Osteoblast (primary cell): ENCODE data around the gene RAB25. TPM values are rescaled to one million over a fixed set of nuclear protein-coding genes. Genes with fewer than 3 reads are reported as not detected.

Experiments used
- DNase-seq: peaks from one replicate; pipeline ENCODE4 v3.0.0; 2011; ENCODE audit warnings: low spot score, mixed read lengths; ENCODE audit not compliant: insufficient read length; ENCODE audit errors: missing footprints
- H2AFZ ChIP-seq: 2 replicates; pipeline ENCODE4 v1.6.0; 2011; ENCODE audit warnings: mild to moderate bottlenecking, low read length
- H3K27ac ChIP-seq: 2 replicates; pipeline ENCODE4 v1.5.1; 2011; ENCODE audit warnings: mild to moderate bottlenecking, low read depth, low read length, moderate library complexity
- H3K27me3 ChIP-seq: 2 replicates; pipeline ENCODE4 v1.6.0; 2012; ENCODE audit warnings: mild to moderate bottlenecking, control low read depth, inconsistent platforms, low read length, moderate library complexity; ENCODE audit not compliant: insufficient read depth
- H3K36me3 ChIP-seq: 2 replicates; pipeline ENCODE4 v1.5.1; 2011; ENCODE audit warnings: mild to moderate bottlenecking, low read length, control low read depth, moderate library complexity; ENCODE audit not compliant: insufficient read depth
- H3K4me1 ChIP-seq: 2 replicates; pipeline ENCODE4 v1.5.1; 2011; ENCODE audit warnings: mild to moderate bottlenecking, low read length, control low read depth, moderate library complexity; ENCODE audit not compliant: insufficient read depth
- H3K4me2 ChIP-seq: 2 replicates; pipeline ENCODE4 v1.6.0; 2011; ENCODE audit warnings: mild to moderate bottlenecking, low read length; ENCODE audit not compliant: insufficient read depth
- H3K4me3 ChIP-seq: fragments of 200-600 bp; sonication (generic); 3 replicates; pipeline ENCODE4 v1.5.1; 2012; ENCODE audit warnings: mild to moderate bottlenecking, low read length, inconsistent platforms; ENCODE audit not compliant: insufficient read depth
- H3K79me2 ChIP-seq: 2 replicates; pipeline ENCODE4 v1.6.0; 2012; ENCODE audit warnings: mild to moderate bottlenecking, low read length, control low read depth, inconsistent platforms; ENCODE audit not compliant: insufficient read depth
- H3K9me3 ChIP-seq: 2 replicates; pipeline ENCODE4 v1.5.1; 2011; ENCODE audit warnings: low read depth, low read length, control low read depth
- H4K20me1 ChIP-seq: 2 replicates; pipeline ENCODE4 v1.6.0; 2012; ENCODE audit warnings: mild to moderate bottlenecking, low read length, control low read depth; ENCODE audit not compliant: insufficient read depth
- total RNA-seq: library from RNA; depleted of rRNA; stranded (reverse); fragments of >200 nt; gene quantifications from 2 replicates; pipeline ENCODE4 v1.2.3, GENCODE V29; 2012
- TF ChIP-seq, protein P1 (sequence below): IDR thresholded peaks from 2 replicates; pipeline ENCODE4 v1.5.1; 2011; ENCODE audit warnings: mild to moderate bottlenecking, low read depth, low read length, moderate library complexity; ENCODE audit errors: extremely low read depth

Gene RAB25
- total RNA-seq, 1 donor: not detected

DNA sequence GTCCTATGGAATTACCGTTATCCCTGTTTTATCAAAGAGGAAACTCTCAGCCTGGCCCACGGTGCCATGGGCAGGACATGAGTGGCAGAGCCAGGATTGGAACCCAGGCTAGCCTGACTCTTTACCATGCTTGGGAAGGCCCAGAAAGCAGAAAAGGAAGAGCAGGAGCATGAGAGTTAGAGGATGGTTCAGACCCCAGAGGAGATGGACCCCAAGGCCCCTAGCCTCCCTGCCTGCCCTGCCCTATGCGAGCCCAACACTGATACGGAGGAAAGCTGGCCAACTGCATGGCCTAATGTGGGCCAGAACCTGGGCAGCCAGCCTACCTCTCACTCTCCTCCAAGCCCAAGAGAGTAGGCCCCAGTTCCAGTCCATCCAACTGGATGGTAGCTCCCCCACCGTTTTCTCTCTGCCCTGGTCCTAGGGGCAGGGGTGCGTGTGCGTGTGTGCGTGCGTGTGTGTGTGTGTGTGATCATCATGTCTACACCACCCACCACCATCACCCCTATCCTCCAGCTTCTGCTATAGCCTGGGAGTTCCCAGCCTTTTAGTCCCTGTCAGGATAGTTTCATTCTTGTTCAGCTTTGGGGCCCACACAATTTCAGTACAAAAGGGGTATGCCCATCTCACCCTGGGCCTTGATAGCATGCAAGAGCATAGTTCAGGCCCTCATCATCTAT is 36.7 kb downstream of the RAB25 start:
- Histone ChIP-seq H3K4me1 (peaks cover 35% of the 10 kb centered on the region), H4K20me1 (no peaks in the 10 kb centered on the region), H3K79me2 (peaks cover 6% of the 10 kb centered on the region), H3K27me3 (no peaks in the 10 kb centered on the region), H3K9me3 (no peaks in the 10 kb centered on the region), H3K4me2 (no peak overlapping the region), H2AFZ (no peak overlapping the region), H3K4me3 (no peak overlapping the region), H3K27ac (peak overlapping the region; percentile 86), H3K36me3 (no peaks in the 10 kb centered on the region)
- TF ChIP-seq, protein P1, sequence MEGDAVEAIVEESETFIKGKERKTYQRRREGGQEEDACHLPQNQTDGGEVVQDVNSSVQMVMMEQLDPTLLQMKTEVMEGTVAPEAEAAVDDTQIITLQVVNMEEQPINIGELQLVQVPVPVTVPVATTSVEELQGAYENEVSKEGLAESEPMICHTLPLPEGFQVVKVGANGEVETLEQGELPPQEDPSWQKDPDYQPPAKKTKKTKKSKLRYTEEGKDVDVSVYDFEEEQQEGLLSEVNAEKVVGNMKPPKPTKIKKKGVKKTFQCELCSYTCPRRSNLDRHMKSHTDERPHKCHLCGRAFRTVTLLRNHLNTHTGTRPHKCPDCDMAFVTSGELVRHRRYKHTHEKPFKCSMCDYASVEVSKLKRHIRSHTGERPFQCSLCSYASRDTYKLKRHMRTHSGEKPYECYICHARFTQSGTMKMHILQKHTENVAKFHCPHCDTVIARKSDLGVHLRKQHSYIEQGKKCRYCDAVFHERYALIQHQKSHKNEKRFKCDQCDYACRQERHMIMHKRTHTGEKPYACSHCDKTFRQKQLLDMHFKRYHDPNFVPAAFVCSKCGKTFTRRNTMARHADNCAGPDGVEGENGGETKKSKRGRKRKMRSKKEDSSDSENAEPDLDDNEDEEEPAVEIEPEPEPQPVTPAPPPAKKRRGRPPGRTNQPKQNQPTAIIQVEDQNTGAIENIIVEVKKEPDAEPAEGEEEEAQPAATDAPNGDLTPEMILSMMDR: no peak
- no peak for DNase-seq

DNA sequence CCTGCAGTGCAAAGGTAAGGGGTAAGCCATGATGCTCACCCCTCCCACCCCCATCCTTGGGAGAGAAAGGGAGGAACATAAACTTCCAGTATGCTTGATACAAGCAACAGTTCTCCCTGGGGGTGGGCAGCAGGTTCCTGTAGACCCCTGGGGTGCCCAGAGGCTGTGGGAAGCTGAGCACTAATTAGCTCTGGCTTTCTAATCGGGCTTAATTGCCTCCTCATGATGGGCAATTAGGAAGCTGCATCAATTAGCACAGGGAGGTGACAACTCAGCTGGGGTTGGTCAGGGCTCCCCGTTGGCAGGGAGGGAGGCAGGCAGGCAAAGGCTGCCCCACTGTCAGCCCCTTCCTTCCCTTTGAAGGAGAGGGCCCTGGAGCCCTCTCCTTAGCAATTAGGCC is 37.8 kb downstream of the RAB25 start:
- peaks cover 47% of the 10 kb centered on the region for H3K4me1 ChIP-seq
- no peak overlapping the region for H3K27ac ChIP-seq
- DNase-seq: no peak
- no peak overlapping the region for H3K4me3 ChIP-seq
- no peak overlapping the region for H2AFZ ChIP-seq
- H3K9me3 ChIP-seq: no peaks in the 10 kb centered on the region
- no peaks in the 10 kb centered on the region for H3K27me3 ChIP-seq
- H3K79me2 ChIP-seq: peaks cover 11% of the 10 kb centered on the region
- no peaks in the 10 kb centered on the region for H4K20me1 ChIP-seq
- H3K4me2 ChIP-seq: no peak overlapping the region
- H3K36me3 ChIP-seq: no peaks in the 10 kb centered on the region
- TF ChIP-seq, protein P1: no peak

DNA sequence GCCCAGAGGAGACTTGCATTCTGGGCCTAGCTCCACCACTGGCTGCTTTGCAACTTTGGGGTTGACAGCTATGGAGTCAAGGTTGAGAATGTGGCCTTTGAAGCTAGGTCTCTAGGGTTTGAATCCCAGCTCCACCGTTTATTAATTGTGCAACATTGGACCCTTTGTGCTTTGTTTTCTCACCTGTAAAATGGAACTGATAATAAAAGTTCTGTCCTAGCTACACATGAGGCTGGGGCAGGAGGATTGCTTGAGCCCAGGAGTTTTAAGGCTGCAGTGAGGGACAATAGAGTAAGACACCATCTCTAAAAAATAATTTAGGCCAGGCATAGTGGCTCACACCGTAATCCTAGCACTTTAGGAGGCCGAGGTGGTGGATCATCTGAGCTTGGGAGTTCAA is 38.3 kb downstream of the RAB25 start:
- H3K27me3 ChIP-seq: no peaks in the 10 kb centered on the region
- DNase-seq: no peak
- H3K4me3 ChIP-seq: no peak overlapping the region
- peaks cover 11% of the 10 kb centered on the region for H3K79me2 ChIP-seq
- H3K27ac ChIP-seq: no peak overlapping the region
- H3K36me3 ChIP-seq: no peaks in the 10 kb centered on the region
- H3K4me1 ChIP-seq: peaks cover 52% of the 10 kb centered on the region
- TF ChIP-seq, protein P1: no peak
- H4K20me1 ChIP-seq: no peaks in the 10 kb centered on the region
- no peaks in the 10 kb centered on the region for H3K9me3 ChIP-seq
- no peak overlapping the region for H2AFZ ChIP-seq
- H3K4me2 ChIP-seq: no peak overlapping the region

DNA sequence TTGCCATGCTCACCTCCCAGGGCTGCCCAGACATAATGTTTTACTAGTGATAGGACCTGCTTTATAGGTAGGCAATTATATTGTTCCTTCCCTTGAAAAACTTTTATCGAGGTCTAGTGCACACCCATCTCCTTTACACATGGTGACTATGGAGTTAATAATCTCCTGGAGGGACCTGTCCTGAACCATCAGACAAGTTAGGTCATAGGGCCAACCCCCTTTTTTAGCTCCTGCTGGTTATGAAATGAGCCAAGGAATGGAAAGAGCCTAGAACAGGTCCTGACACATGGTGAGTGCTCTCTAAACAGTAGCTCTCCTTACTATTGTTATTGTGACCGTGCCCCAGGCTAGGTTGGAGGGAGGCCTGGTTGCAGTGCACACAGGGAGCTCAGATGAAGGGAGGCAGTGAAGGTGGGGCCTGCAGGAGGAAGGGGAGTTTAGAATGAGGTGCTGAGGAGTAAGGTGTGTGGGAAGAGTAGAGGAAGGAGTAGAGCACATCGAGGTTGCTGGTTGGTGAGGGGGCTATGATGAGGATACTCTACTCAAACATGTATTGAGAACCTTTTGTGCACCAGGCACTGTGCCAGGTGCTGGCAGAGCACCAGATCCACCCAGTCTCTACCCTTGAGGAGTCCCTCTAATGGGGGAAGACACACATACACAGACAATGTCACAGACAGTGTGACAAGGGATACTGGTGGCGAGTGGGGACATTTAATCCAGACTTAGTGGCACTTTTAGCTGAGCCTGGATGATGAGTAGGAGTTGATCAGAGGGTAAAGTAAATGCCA is 39.4 kb downstream of the RAB25 start:
- Histone ChIP-seq H3K27me3 (no peaks in the 10 kb centered on the region), H3K4me3 (no peak overlapping the region), H3K27ac (peak overlapping the region; percentile 20), H3K36me3 (no peaks in the 10 kb centered on the region), H3K79me2 (peaks cover 21% of the 10 kb centered on the region), H3K4me2 (no peak overlapping the region), H4K20me1 (no peaks in the 10 kb centered on the region), H3K4me1 (peaks cover 63% of the 10 kb centered on the region), H3K9me3 (no peaks in the 10 kb centered on the region), H2AFZ (no peak overlapping the region)
- TF ChIP-seq, protein P1: no peak
- no peak for DNase-seq
